Activated CD8-positive, alpha-beta T cell treated with anti-CD3 and anti-CD28 coated beads, Interleukin-2, amount 10 ng/mL, durations not matched to agents 7 days and 5 days (primary cell): ENCODE data around the gene OR5H2. TPM values are rescaled to one million over a fixed set of nuclear protein-coding genes. Genes with fewer than 3 reads are reported as not detected.
A peak's percentile ranks its signal among the peaks of the same experiment; 100 is the strongest.

ENCODE experiments used
- ATAC-seq: fragments of 150-1000 bp; cut with Tn5 transposase; one replicate; pipeline ENCODE4 v1.10.0; 2021; ENCODE audit warnings: moderate library complexity
- CTCF ChIA-PET: fragments of 350-600 bp; sonication (Branson Sonifier 250); formaldehyde crosslinking; loops from one replicate; lab custom pipeline; 2021; ENCODE audit warnings: antibody characterized with exemption; lab: Charles Lee
- POLR2A ChIA-PET: fragments of 350-600 bp; sonication (Branson Sonifier 250); formaldehyde crosslinking; loops from one replicate; lab custom pipeline; 2021; ENCODE audit warnings: antibody characterized with exemption; lab: Charles Lee
- DNase-seq: peaks from one replicate; pipeline ENCODE4 v3.0.0-alpha.2; 2020
- H3K27ac Mint-ChIP-seq: one replicate; pipeline ENCODE4 v1.8.0; 2021; ENCODE audit warnings: mild to moderate bottlenecking, mixed read lengths
- H3K27me3 Mint-ChIP-seq: one replicate; pipeline ENCODE4 v1.8.0; 2021; ENCODE audit warnings: low read depth, mixed read lengths
- H3K36me3 Mint-ChIP-seq: one replicate; pipeline ENCODE4 v1.8.0; 2021; ENCODE audit warnings: low read depth, mixed read lengths
- H3K4me1 Mint-ChIP-seq: one replicate; pipeline ENCODE4 v1.8.0; 2021; ENCODE audit warnings: low read depth, mixed read lengths
- H3K4me3 Mint-ChIP-seq: one replicate; pipeline ENCODE4 v1.8.0; 2021; ENCODE audit warnings: mild to moderate bottlenecking, mixed read lengths
- H3K9me3 Mint-ChIP-seq: one replicate; pipeline ENCODE4 v1.8.0; 2022; ENCODE audit warnings: mixed read lengths; ENCODE audit not compliant: insufficient read depth
- total RNA-seq, 2 experiments: library from RNA; stranded (reverse); gene quantifications; one replicate each; pipeline ENCODE4 v1.2.3, GENCODE V29; 2021

The OR5H2 gene
- total RNA-seq, 2 experiments from 2014 or later: not detected

- ChIA-PET POLR2A (no interaction called here), CTCF (no interaction called here)
- H3K9me3 Mint-ChIP-seq: no peaks in the 10 kb centered on the region
Measured at GRCh38 chr3:98290916-98291315, 8.6 kb downstream of the OR5H2 start.

GRCh38 chr3:98291332-98291957 is 9.1 kb downstream of the OR5H2 start:
- no peaks in the 10 kb centered on the region for H3K36me3 Mint-ChIP-seq
- ATAC-seq: no peak
- no peaks in the 10 kb centered on the region for H3K4me1 Mint-ChIP-seq

More at GRCh38 chr3:98290916-98291315, 8.6 kb downstream of the OR5H2 start:
- DNase-seq (no peak), ATAC-seq (no peak)
- Mint-ChIP-seq H3K4me3 (no peak overlapping the region), H3K4me1 (no peaks in the 10 kb centered on the region), H3K27ac (no peak overlapping the region), H3K36me3 (no peaks in the 10 kb centered on the region), H3K27me3 (peaks cover 2% of the 10 kb centered on the region)

GRCh38 chr3:98322101-98322500 is 39.8 kb downstream of the OR5H2 start:
- Mint-ChIP-seq H3K27me3 (peaks cover 23% of the 10 kb centered on the region), H3K4me1 (peaks cover 3% of the 10 kb centered on the region), H3K4me3 (no peak overlapping the region), H3K36me3 (no peaks in the 10 kb centered on the region), H3K27ac (no peak overlapping the region), H3K9me3 (no peaks in the 10 kb centered on the region)
- POLR2A ChIA-PET: interaction anchor here (0.6 kb wide), 1 partner anchor 186 kb away, joined by 3 read pairs; no protein-coding TSS in a partner anchor
- DNase-seq (no peak), ATAC-seq (no peak)
- CTCF ChIA-PET: interaction anchor here (1.4 kb wide), 1 partner anchor 8 kb away, joined by 5 read pairs; no protein-coding TSS in a partner anchor

More at GRCh38 chr3:98291332-98291957, 9.1 kb downstream of the OR5H2 start:
- H3K4me3 Mint-ChIP-seq: no peak overlapping the region
- no peak overlapping the region for H3K27ac Mint-ChIP-seq
- H3K27me3 Mint-ChIP-seq: peaks cover 2% of the 10 kb centered on the region
- no peaks in the 10 kb centered on the region for H3K9me3 Mint-ChIP-seq
- ChIA-PET CTCF (no interaction called here), POLR2A (no interaction called here)
- DNase-seq: no peak

GRCh38 chr3:98322686-98323085 is 40.4 kb downstream of the OR5H2 start:
- Mint-ChIP-seq H3K36me3 (no peaks in the 10 kb centered on the region), H3K9me3 (no peaks in the 10 kb centered on the region), H3K4me3 (no peak overlapping the region), H3K4me1 (peaks cover 9% of the 10 kb centered on the region), H3K27me3 (peaks cover 26% of the 10 kb centered on the region), H3K27ac (no peak overlapping the region)
- POLR2A ChIA-PET: interaction anchor here (0.6 kb wide), 1 partner anchor 186 kb away, joined by 3 read pairs; no protein-coding TSS in a partner anchor
- DNase-seq: no peak
- ATAC-seq: no peak
- CTCF ChIA-PET: no interaction called here

- ChIA-PET POLR2A (no interaction called here), CTCF (no interaction called here)
- Mint-ChIP-seq H3K4me3 (no peak overlapping the region), H3K9me3 (no peaks in the 10 kb centered on the region), H3K27me3 (peaks cover 30% of the 10 kb centered on the region), H3K27ac (no peak overlapping the region), H3K36me3 (no peaks in the 10 kb centered on the region), H3K4me1 (peaks cover 12% of the 10 kb centered on the region)
- no peak for DNase-seq
- ATAC-seq: no peak
Measured at GRCh38 chr3:98323425-98323824, 41.1 kb downstream of the OR5H2 start.

- Mint-ChIP-seq H3K27me3 (peaks cover 33% of the 10 kb centered on the region), H3K4me1 (peaks cover 15% of the 10 kb centered on the region), H3K9me3 (no peaks in the 10 kb centered on the region), H3K4me3 (no peak overlapping the region), H3K36me3 (no peaks in the 10 kb centered on the region), H3K27ac (no peak overlapping the region)
- CTCF ChIA-PET: interaction anchor here (1.1 to 2.8 kb wide), 2 partner anchors 19 to 285 kb away, joined by 3 to 11 read pairs; no protein-coding TSS in a partner anchor
- POLR2A ChIA-PET: no interaction called here
- no peak for DNase-seq
- no peak for ATAC-seq
Measured at GRCh38 chr3:98325055-98325454, 42.8 kb downstream of the OR5H2 start.

- Mint-ChIP-seq H3K9me3 (no peaks in the 10 kb centered on the region), H3K27me3 (peaks cover 41% of the 10 kb centered on the region), H3K36me3 (no peaks in the 10 kb centered on the region), H3K4me3 (no peak overlapping the region), H3K27ac (no peak overlapping the region), H3K4me1 (peaks cover 15% of the 10 kb centered on the region)
- ChIA-PET CTCF (interaction anchor here (1.3 to 2.8 kb wide), 3 partner anchors 19 to 286 kb away, joined by 3 to 11 read pairs (median 4); no protein-coding TSS in a partner anchor), POLR2A (no interaction called here)
- no peak for DNase-seq
- no peak for ATAC-seq
Measured at GRCh38 chr3:98326105-98326893, 44.0 kb downstream of the OR5H2 start.

GRCh38 chr3:98326945-98327344 is 44.6 kb downstream of the OR5H2 start:
- DNase-seq: no peak
- H3K36me3 Mint-ChIP-seq: no peaks in the 10 kb centered on the region
- POLR2A ChIA-PET: no interaction called here

GRCh38 chr3:98328933-98329332 is 46.6 kb downstream of the OR5H2 start:
- ATAC-seq (peak; percentile 14), DNase-seq (no peak)
- no peak overlapping the region for H3K4me3 Mint-ChIP-seq
- H3K9me3 Mint-ChIP-seq: no peaks in the 10 kb centered on the region
- POLR2A ChIA-PET: no interaction called here
- peaks cover 50% of the 10 kb centered on the region for H3K27me3 Mint-ChIP-seq
- CTCF ChIA-PET: interaction anchor here (0.8 to 3.0 kb wide), 16 partner anchors 8 to 317 kb away, joined by 3 to 50 read pairs (median 4); no protein-coding TSS in a partner anchor
- no peaks in the 10 kb centered on the region for H3K36me3 Mint-ChIP-seq
- no peak overlapping the region for H3K27ac Mint-ChIP-seq
- H3K4me1 Mint-ChIP-seq: peaks cover 15% of the 10 kb centered on the region

More at GRCh38 chr3:98326945-98327344, 44.6 kb downstream of the OR5H2 start:
- Mint-ChIP-seq H3K27ac (no peak overlapping the region), H3K27me3 (peaks cover 42% of the 10 kb centered on the region), H3K4me3 (no peak overlapping the region), H3K4me1 (peaks cover 15% of the 10 kb centered on the region), H3K9me3 (no peaks in the 10 kb centered on the region)
- ATAC-seq: peak; percentile 23
- CTCF ChIA-PET: interaction anchor here (1.3 to 2.8 kb wide), 3 partner anchors 18 to 287 kb away, joined by 3 to 11 read pairs (median 4); no protein-coding TSS in a partner anchor

- peaks cover 15% of the 10 kb centered on the region for H3K4me1 Mint-ChIP-seq
- no peak overlapping the region for H3K4me3 Mint-ChIP-seq
- peaks cover 57% of the 10 kb centered on the region for H3K27me3 Mint-ChIP-seq
- H3K9me3 Mint-ChIP-seq: no peaks in the 10 kb centered on the region
- DNase-seq (peak; percentile 66), ATAC-seq (peak; percentile 86)
- H3K27ac Mint-ChIP-seq: no peak overlapping the region
- POLR2A ChIA-PET: interaction anchor here (0.8 kb wide), 1 partner anchor 565 kb away, joined by 3 read pairs; the partner anchor contains the start of gene ARL6
- CTCF ChIA-PET: interaction anchor here (0.7 to 3.0 kb wide), 23 partner anchors 8 to 516 kb away, joined by 3 to 50 read pairs (median 3); no protein-coding TSS in a partner anchor
- no peaks in the 10 kb centered on the region for H3K36me3 Mint-ChIP-seq
Measured at GRCh38 chr3:98329392-98330124, 47.3 kb downstream of the OR5H2 start.

GRCh38 chr3:98331329-98331728 is 49.0 kb downstream of the OR5H2 start:
- Mint-ChIP-seq H3K9me3 (no peaks in the 10 kb centered on the region), H3K27ac (no peak overlapping the region), H3K4me3 (no peak overlapping the region), H3K27me3 (peaks cover 50% of the 10 kb centered on the region), H3K4me1 (peaks cover 15% of the 10 kb centered on the region), H3K36me3 (no peaks in the 10 kb centered on the region)
- CTCF ChIA-PET: interaction anchor here (0.8 kb wide), 1 partner anchor 15 kb away, joined by 3 read pairs; no protein-coding TSS in a partner anchor
- ATAC-seq (no peak), DNase-seq (no peak)
- POLR2A ChIA-PET: no interaction called here
